RWPE2 (cell line): Measurements from ENCODE around the gene PCSK6.

Source experiments
- ATAC-seq: fragments of 200-7000 bp; cut with Tn5 transposase; 3 replicates; pipeline ENCODE4 v1.9.1; 2021; ENCODE audit warnings: low read depth
- DNase-seq: peaks from one replicate; pipeline ENCODE4 v3.0.0-alpha.2; 2020; ENCODE audit warnings: low spot score
- H3K27ac ChIP-seq: fragments of 450-650 bp; 2 replicates; pipeline ENCODE4 v1.5.1; 2017; ENCODE audit warnings: mild to moderate bottlenecking; ENCODE audit not compliant: poor library complexity, severe bottlenecking
- H3K27me3 ChIP-seq: fragments of 250-450 bp; sonication (Bioruptor Pico); 2 replicates; pipeline ENCODE4 v1.5.1; 2021; ENCODE audit warnings: mild to moderate bottlenecking, moderate library complexity; ENCODE audit not compliant: insufficient read depth, poor library complexity, severe bottlenecking
- H3K36me3 ChIP-seq: fragments of 250-450 bp; sonication (Bioruptor Pico); 2 replicates; pipeline ENCODE4 v1.5.1; 2020; ENCODE audit warnings: low read depth, mild to moderate bottlenecking, moderate library complexity
- H3K4me1 ChIP-seq: fragments of 250-450 bp; sonication (Bioruptor Pico); 2 replicates; pipeline ENCODE4 v1.5.1; 2021; ENCODE audit warnings: mild to moderate bottlenecking, moderate library complexity; ENCODE audit not compliant: insufficient read depth, poor library complexity, severe bottlenecking
- H3K4me3 ChIP-seq: fragments of 250-450 bp; sonication (Bioruptor Pico); 2 replicates; pipeline ENCODE4 v1.5.1; 2021; ENCODE audit warnings: mild to moderate bottlenecking, moderate library complexity; ENCODE audit not compliant: severe bottlenecking
- H3K9me3 ChIP-seq: fragments of 250-450 bp; sonication (Bioruptor Pico); 2 replicates; pipeline ENCODE4 v1.5.1; 2021; ENCODE audit warnings: mild to moderate bottlenecking, moderate library complexity; ENCODE audit not compliant: severe bottlenecking
- CTCF ChIP-seq: fragments of 450-650 bp; IDR thresholded peaks from one replicate; pipeline ENCODE4 v1.5.1; 2017; ENCODE audit warnings: mild to moderate bottlenecking, moderate library complexity; ENCODE audit not compliant: poor library complexity, severe bottlenecking

PCSK6 gene

DNA sequence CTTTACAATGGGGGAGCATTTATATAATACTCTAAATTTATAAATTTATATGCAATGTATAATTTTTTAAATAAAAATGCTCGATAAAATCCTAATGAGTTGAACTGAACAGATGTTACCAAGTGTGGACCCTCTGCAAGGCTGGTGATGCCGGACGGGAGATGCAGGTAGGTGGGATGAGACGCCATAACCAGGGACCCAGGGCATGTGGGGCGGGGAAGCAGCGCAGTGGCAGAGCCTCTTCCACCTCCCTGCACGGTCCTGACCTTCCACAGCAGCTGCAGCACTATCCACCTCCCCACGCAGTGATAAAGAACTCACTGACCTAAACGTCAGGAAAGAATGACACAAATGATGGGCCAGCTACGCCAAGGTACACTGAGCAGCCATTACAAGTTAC is 12.8 kb downstream of the PCSK6 start:
- Histone ChIP-seq H3K36me3 (no peaks in the 10 kb centered on the region), H3K27ac (no peak overlapping the region), H3K4me1 (no peaks in the 10 kb centered on the region), H3K9me3 (no peaks in the 10 kb centered on the region), H3K4me3 (no peak overlapping the region), H3K27me3 (no peaks in the 10 kb centered on the region)
- DNase-seq, result peak; percentile 55
- ATAC-seq, result no peak
- no peak for TF ChIP-seq CTCF

DNA sequence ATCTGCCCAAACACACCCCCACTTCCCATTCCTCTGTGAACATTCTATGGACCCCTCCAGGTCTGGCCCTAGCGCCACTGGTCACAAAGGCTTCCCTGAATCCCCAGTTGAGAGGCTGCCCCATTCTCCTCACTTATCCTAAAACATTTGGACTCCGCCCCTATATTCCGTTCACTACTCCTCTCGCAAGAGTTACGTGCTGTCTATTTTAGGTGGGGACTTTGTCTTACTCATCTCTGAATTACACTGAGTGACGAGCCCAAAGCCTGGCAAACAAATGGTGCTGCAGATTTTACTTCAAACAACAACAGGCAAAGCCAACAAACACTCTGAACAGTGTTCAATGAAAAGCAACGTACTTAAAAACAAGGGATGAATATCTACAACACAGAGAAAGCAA is 14.5 kb downstream of the PCSK6 start:
- no peak for TF ChIP-seq CTCF
- Histone ChIP-seq H3K4me3 (no peak overlapping the region), H3K36me3 (no peaks in the 10 kb centered on the region), H3K4me1 (no peaks in the 10 kb centered on the region), H3K27ac (no peak overlapping the region), H3K9me3 (no peaks in the 10 kb centered on the region), H3K27me3 (no peaks in the 10 kb centered on the region)
- DNase-seq (no peak), ATAC-seq (no peak)

- H3K36me3 ChIP-seq, result no peaks in the 10 kb centered on the region
- no peaks in the 10 kb centered on the region for H3K4me1 ChIP-seq
- H3K9me3 ChIP-seq, result no peaks in the 10 kb centered on the region
- no peaks in the 10 kb centered on the region for H3K27me3 ChIP-seq
- DNase-seq, result peak; percentile 59
- no peak for ATAC-seq
- TF ChIP-seq CTCF, result no peak
- H3K27ac ChIP-seq, result no peak overlapping the region
- H3K4me3 ChIP-seq, result no peak overlapping the region
Measured at GRCh38 chr15:101474233-101474632, 15.3 kb downstream of the PCSK6 start.

GRCh38 chr15:101472033-101472432 is 17.5 kb downstream of the PCSK6 start:
- H3K4me3 ChIP-seq, result no peak overlapping the region
- ATAC-seq (no peak), DNase-seq (no peak)
- H3K27ac ChIP-seq, result no peak overlapping the region
- no peaks in the 10 kb centered on the region for H3K4me1 ChIP-seq
- H3K27me3 ChIP-seq, result no peaks in the 10 kb centered on the region
- no peaks in the 10 kb centered on the region for H3K9me3 ChIP-seq
- H3K36me3 ChIP-seq, result no peaks in the 10 kb centered on the region
- TF ChIP-seq CTCF, result no peak

DNA sequence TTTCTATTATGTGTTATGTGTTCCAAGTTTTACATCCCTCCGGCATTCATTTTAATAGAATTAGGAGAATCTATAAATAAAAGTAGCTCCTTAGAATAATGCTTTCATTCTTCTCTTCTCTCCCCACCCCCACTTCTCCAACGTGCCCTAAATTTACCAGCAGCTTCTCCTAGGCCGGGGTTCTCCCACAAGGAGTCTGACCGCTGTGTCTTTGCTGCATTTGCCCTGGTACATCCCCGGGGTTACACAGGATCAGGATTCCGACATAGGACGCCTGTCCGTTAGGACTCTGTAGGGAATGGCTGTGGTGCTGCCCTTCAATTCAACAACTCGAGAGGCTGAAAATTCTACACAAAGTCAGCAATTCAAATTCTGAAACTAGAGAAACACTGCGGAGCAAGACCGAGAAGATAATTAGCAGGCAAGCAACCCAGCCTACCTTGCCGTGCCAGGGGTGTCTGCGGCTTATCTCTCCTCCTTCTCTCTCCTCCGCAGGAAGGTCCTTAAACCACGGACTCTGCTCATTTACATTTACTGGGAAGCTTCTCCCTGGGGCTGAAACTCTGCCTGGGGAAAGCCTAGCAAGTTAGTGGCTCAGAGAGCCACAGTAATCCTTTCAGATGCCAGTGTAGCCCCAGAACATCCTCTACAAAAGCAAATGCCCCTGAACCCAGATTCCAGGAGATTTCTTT is 18.8 kb downstream of the PCSK6 start:
- H3K4me1 ChIP-seq, result no peaks in the 10 kb centered on the region
- no peak for ATAC-seq
- H3K36me3 ChIP-seq, result no peaks in the 10 kb centered on the region
- no peak for TF ChIP-seq CTCF
- H3K27me3 ChIP-seq, result no peaks in the 10 kb centered on the region
- H3K9me3 ChIP-seq, result no peaks in the 10 kb centered on the region
- H3K4me3 ChIP-seq, result no peak overlapping the region
- no peak for DNase-seq
- no peak overlapping the region for H3K27ac ChIP-seq
